NCI-H1930 (cell line): ENCODE measurements around the gene B4GALT6.

ENCODE experiments used
- DNase-seq, 2 experiments: peaks; one replicate each; lab custom pipeline; 2025; lab: John Stamatoyannopoulos, UW

Gene B4GALT6

GRCh38 chr18:31631526-31631925 lies 52.9 kb downstream of the B4GALT6 start:
- no peak for DNase-seq

GRCh38 chr18:31630549-31630948 lies 53.8 kb downstream of the B4GALT6 start:
- no peak for DNase-seq

GRCh38 chr18:31626409-31626808 lies 58.0 kb downstream of the B4GALT6 start:
- no peak for DNase-seq

GRCh38 chr18:31624892-31625640 lies 59.3 kb downstream of the B4GALT6 start:
- DNase-seq, result no peak

GRCh38 chr18:31619291-31619690 lies 65.1 kb downstream of the B4GALT6 start:
- DNase-seq, result no peak

- DNase-seq, result no peak
These were observed 65.6 kb downstream of the B4GALT6 start for GRCh38 chr18:31618801-31619200.

GRCh38 chr18:31617031-31617717 lies 67.2 kb downstream of the B4GALT6 start:
- DNase-seq, result no peak

GRCh38 chr18:31616586-31616985 lies 67.8 kb downstream of the B4GALT6 start:
- DNase-seq, result no peak

GRCh38 chr18:31614044-31614443 lies 70.3 kb downstream of the B4GALT6 start:
- DNase-seq, result no peak

- no peak for DNase-seq
These were observed 72.3 kb downstream of the B4GALT6 start for GRCh38 chr18:31612124-31612523.

GRCh38 chr18:31611511-31611910 lies 72.9 kb downstream of the B4GALT6 start:
- DNase-seq, result no peak

- no peak for DNase-seq
These were observed 73.8 kb downstream of the B4GALT6 start for GRCh38 chr18:31610286-31611205.

GRCh38 chr18:31609886-31610285 lies 74.5 kb downstream of the B4GALT6 start:
- DNase-seq, result no peak

GRCh38 chr18:31607384-31607783 lies 77.0 kb downstream of the B4GALT6 start:
- DNase-seq, result no peak

GRCh38 chr18:31606265-31606664 lies 78.1 kb downstream of the B4GALT6 start:
- DNase-seq, result no peak

GRCh38 chr18:31603315-31603714 lies 81.1 kb downstream of the B4GALT6 start:
- no peak for DNase-seq

- no peak for DNase-seq
These were observed 86.2 kb downstream of the B4GALT6 start for GRCh38 chr18:31598021-31598805.

- DNase-seq, result no peak
These were observed 88.1 kb downstream of the B4GALT6 start for GRCh38 chr18:31596081-31596872.

- no peak for DNase-seq
These were observed 89.1 kb downstream of the B4GALT6 start for GRCh38 chr18:31595121-31595771.

- no peak for DNase-seq
These were observed 91.7 kb downstream of the B4GALT6 start for GRCh38 chr18:31592506-31593157.
